H1 (cell line): ENCODE measurements around the gene MSI2. TPM values are rescaled to one million over a fixed set of nuclear protein-coding genes. Genes with fewer than 3 reads are reported as not detected.

Experiments
- CBX8 ChIP-seq: fragments of 300-800, 300-1000 bp; sonication (generic); IDR thresholded peaks from 2 replicates; pipeline ENCODE4 v1.7.1; 2016; ENCODE audit warnings: low read depth, low read length, borderline replicate concordance
- CHD2 ChIP-seq: IDR thresholded peaks from 2 replicates; pipeline ENCODE4 v1.6.1; 2012; ENCODE audit warnings: low read length, improper control_type of control experiment
- CREB1 ChIP-seq: IDR thresholded peaks from 2 replicates; pipeline ENCODE4 v1.6.1; 2012; ENCODE audit warnings: inconsistent platforms
- EZH2 ChIP-seq: fragments of 200-600 bp; sonication (generic); IDR thresholded peaks from 2 replicates; pipeline ENCODE4 v1.7.1; 2012; ENCODE audit warnings: low read depth, mild to moderate bottlenecking, moderate library complexity, low read length, inconsistent platforms; ENCODE audit not compliant: severe bottlenecking
- HDAC2 ChIP-seq, 2 experiments: fragments of 300-600 bp in 1 of 2; sonication (generic) in 1 of 2; IDR thresholded peaks; 2 replicates each; pipeline ENCODE4 v1.6.1; 2011 to 2012; ENCODE audit warnings: low read depth in 2 of 2, low read length in 2 of 2, mild to moderate bottlenecking in 2 of 2, moderate library complexity in 2 of 2, borderline replicate concordance in 1 of 2, inconsistent platforms in 1 of 2
- polyA plus RNA-seq, 7 experiments: library from polyadenylated mRNA; depleted of rRNA in 3 of 7; stranded (reverse) in 5 of 7; unstranded in 2 of 7; fragments of >200 nt in 5 of 7; fragments of 200-250 nt in 2 of 7; gene quantifications; 1 replicate in 5 of 7; 2 replicates in 1 of 7; 4 replicates in 1 of 7; pipeline versions ENCODE4 v1.2.1 to v1.2.3, GENCODE V29; 2011 to 2013; ENCODE audit warnings: missing spikeins in 2 of 7, mixed read lengths in 2 of 7
- total RNA-seq: library from RNA; stranded (reverse); fragmentation: NEBNext Ultra II Directional; extraction: Animal tissue kit (Norgen Biotek cat#: 25700); gene quantifications from 2 replicates; pipeline ENCODE4 v1.2.1, GENCODE V29; 2021
- TF ChIP-seq, protein P1 (sequence below): fragments of 300-600 bp; sonication (generic); IDR thresholded peaks from 2 replicates; pipeline ENCODE4 v1.7.1; 2012; ENCODE audit warnings: low read length, moderate library complexity, mild to moderate bottlenecking, inconsistent platforms; ENCODE audit not compliant: insufficient replicate concordance
- TF ChIP-seq, protein P2 (sequence below): IDR thresholded peaks from 2 replicates; pipeline ENCODE4 v1.6.1; 2012; ENCODE audit warnings: inconsistent platforms
- TF ChIP-seq, protein P3 (sequence below): IDR thresholded peaks from 2 replicates; pipeline ENCODE4 v1.6.1; 2012; ENCODE audit warnings: low read length, inconsistent platforms

The MSI2 gene
- total and polyA plus RNA-seq, 2 of the 8 experiments (the other 6 are each of a cell fraction or from before 2014, with no cell fraction given) = 36.7 to 80.6 TPM

DNA sequence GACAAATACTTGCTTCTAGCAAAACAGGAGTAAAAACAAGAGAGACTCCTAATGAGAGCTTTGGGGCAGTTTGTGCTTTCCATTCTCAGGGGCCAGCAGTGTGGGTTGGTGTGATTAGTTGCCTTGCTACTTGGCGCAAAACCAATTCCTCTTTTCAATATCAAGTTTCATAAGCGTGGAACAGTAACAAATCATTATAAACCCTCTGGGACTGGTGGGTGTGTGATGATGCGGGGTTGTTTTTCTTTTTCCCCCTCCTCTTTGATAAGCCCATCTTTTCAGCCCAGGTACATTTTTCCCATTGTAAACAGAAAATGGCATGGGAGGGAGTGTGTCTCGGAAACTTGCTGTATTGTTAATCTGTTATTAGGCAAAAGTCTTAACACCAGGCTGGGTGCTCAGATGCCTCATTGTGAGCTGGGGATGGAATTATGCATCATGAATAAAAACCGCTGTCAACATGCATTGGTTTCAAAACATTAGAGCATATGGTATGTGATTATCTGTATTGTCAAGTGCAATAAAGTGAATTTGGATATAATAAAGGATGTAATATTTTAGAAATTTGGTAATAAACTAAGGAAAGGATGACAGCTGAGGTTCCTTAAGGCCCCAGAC, 322.4 kb downstream of the MSI2 start (continued):
- TF ChIP-seq, protein P1, sequence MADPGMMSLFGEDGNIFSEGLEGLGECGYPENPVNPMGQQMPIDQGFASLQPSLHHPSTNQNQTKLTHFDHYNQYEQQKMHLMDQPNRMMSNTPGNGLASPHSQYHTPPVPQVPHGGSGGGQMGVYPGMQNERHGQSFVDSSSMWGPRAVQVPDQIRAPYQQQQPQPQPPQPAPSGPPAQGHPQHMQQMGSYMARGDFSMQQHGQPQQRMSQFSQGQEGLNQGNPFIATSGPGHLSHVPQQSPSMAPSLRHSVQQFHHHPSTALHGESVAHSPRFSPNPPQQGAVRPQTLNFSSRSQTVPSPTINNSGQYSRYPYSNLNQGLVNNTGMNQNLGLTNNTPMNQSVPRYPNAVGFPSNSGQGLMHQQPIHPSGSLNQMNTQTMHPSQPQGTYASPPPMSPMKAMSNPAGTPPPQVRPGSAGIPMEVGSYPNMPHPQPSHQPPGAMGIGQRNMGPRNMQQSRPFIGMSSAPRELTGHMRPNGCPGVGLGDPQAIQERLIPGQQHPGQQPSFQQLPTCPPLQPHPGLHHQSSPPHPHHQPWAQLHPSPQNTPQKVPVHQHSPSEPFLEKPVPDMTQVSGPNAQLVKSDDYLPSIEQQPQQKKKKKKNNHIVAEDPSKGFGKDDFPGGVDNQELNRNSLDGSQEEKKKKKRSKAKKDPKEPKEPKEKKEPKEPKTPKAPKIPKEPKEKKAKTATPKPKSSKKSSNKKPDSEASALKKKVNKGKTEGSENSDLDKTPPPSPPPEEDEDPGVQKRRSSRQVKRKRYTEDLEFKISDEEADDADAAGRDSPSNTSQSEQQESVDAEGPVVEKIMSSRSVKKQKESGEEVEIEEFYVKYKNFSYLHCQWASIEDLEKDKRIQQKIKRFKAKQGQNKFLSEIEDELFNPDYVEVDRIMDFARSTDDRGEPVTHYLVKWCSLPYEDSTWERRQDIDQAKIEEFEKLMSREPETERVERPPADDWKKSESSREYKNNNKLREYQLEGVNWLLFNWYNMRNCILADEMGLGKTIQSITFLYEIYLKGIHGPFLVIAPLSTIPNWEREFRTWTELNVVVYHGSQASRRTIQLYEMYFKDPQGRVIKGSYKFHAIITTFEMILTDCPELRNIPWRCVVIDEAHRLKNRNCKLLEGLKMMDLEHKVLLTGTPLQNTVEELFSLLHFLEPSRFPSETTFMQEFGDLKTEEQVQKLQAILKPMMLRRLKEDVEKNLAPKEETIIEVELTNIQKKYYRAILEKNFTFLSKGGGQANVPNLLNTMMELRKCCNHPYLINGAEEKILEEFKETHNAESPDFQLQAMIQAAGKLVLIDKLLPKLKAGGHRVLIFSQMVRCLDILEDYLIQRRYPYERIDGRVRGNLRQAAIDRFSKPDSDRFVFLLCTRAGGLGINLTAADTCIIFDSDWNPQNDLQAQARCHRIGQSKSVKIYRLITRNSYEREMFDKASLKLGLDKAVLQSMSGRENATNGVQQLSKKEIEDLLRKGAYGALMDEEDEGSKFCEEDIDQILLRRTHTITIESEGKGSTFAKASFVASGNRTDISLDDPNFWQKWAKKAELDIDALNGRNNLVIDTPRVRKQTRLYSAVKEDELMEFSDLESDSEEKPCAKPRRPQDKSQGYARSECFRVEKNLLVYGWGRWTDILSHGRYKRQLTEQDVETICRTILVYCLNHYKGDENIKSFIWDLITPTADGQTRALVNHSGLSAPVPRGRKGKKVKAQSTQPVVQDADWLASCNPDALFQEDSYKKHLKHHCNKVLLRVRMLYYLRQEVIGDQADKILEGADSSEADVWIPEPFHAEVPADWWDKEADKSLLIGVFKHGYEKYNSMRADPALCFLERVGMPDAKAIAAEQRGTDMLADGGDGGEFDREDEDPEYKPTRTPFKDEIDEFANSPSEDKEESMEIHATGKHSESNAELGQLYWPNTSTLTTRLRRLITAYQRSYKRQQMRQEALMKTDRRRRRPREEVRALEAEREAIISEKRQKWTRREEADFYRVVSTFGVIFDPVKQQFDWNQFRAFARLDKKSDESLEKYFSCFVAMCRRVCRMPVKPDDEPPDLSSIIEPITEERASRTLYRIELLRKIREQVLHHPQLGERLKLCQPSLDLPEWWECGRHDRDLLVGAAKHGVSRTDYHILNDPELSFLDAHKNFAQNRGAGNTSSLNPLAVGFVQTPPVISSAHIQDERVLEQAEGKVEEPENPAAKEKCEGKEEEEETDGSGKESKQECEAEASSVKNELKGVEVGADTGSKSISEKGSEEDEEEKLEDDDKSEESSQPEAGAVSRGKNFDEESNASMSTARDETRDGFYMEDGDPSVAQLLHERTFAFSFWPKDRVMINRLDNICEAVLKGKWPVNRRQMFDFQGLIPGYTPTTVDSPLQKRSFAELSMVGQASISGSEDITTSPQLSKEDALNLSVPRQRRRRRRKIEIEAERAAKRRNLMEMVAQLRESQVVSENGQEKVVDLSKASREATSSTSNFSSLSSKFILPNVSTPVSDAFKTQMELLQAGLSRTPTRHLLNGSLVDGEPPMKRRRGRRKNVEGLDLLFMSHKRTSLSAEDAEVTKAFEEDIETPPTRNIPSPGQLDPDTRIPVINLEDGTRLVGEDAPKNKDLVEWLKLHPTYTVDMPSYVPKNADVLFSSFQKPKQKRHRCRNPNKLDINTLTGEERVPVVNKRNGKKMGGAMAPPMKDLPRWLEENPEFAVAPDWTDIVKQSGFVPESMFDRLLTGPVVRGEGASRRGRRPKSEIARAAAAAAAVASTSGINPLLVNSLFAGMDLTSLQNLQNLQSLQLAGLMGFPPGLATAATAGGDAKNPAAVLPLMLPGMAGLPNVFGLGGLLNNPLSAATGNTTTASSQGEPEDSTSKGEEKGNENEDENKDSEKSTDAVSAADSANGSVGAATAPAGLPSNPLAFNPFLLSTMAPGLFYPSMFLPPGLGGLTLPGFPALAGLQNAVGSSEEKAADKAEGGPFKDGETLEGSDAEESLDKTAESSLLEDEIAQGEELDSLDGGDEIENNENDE = no peak
- TF ChIP-seq HDAC2 (IDR thresholded peaks at IDR 0.05; ENCODE audit: borderline replicate concordance in 1 of 2, low read depth in 2 of 2, low read length in 2 of 2) (no peak), EZH2 (no peak), CBX8 (no peak), CREB1 (no peak), CHD2 (no peak)
- TF ChIP-seq, protein P2, sequence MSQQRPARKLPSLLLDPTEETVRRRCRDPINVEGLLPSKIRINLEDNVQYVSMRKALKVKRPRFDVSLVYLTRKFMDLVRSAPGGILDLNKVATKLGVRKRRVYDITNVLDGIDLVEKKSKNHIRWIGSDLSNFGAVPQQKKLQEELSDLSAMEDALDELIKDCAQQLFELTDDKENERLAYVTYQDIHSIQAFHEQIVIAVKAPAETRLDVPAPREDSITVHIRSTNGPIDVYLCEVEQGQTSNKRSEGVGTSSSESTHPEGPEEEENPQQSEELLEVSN = no peak
- TF ChIP-seq, protein P3, sequence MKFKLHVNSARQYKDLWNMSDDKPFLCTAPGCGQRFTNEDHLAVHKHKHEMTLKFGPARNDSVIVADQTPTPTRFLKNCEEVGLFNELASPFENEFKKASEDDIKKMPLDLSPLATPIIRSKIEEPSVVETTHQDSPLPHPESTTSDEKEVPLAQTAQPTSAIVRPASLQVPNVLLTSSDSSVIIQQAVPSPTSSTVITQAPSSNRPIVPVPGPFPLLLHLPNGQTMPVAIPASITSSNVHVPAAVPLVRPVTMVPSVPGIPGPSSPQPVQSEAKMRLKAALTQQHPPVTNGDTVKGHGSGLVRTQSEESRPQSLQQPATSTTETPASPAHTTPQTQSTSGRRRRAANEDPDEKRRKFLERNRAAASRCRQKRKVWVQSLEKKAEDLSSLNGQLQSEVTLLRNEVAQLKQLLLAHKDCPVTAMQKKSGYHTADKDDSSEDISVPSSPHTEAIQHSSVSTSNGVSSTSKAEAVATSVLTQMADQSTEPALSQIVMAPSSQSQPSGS = no peak
